TTC549 (cell line): ENCODE data around the gene POLD1.

Experiments used
- FAIRE-seq: peaks from 2 replicates; lab custom pipeline; 2012; peaks lifted over from hg19 to GRCh38; lab: Jason Lieb, UNC

Gene POLD1

DNA sequence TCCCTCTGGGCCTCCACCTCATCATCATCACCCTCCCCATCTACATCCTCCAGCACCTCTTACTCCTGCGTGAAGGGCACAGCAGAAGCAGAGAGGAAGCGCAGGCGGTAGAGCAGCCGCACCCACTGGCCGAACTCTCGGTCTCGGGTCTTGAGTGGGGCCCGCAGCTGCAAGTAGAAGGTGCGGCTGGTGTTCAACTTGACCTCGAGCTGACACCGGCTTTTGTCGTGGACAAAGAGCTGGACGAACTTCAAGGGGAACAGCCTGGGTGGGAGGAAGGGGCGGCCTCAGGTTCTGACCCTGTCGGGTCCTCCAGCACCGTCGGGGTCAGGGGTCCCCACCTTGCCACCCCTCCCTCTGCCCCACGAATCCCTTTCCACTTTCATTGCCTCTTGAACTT, 83.4 kb downstream of the POLD1 start:
- FAIRE-seq = no peak
